Activated CD8-positive, alpha-beta memory T cell treated with anti-CD3 and anti-CD28 coated beads for 48 hours (primary cell): ENCODE data around the gene COL6A2.
"Not testable (repeated sequence)": the region's sequence is repeated elsewhere in the genome, so short reads cannot be mapped to it uniquely, and the experiment has no call there.

Source experiments
- DNase-seq, 3 experiments: peaks; one replicate each; pipeline ENCODE4 v3.0.0-alpha.2; 2020; ENCODE audit warnings: low read depth in 2 of 3, low spot score in 2 of 3

COL6A2 gene

GRCh38 chr21:46154955-46155513, 57.1 kb downstream of the COL6A2 start:
- no peak for DNase-seq

GRCh38 chr21:46155514-46156377, 57.8 kb downstream of the COL6A2 start, which contains the start of gene FTCD:
Gene FTCD (minus strand): TSS chr21:46155579. CDS start chr21:46155523, 56 bp downstream.
- DNase-seq, result no peak

GRCh38 chr21:46156378-46156645, 58.4 kb downstream of the COL6A2 start:
- DNase-seq, result no peak

GRCh38 chr21:46156678-46157077, 58.8 kb downstream of the COL6A2 start:
- no peak for DNase-seq

GRCh38 chr21:46157396-46157986, 59.6 kb downstream of the COL6A2 start:
- DNase-seq, result no peak

- no peak for DNase-seq
Observed at GRCh38 chr21:46157987-46158451, 60.1 kb downstream of the COL6A2 start.

GRCh38 chr21:46158666-46159300, 60.9 kb downstream of the COL6A2 start:
- DNase-seq, result no peak

GRCh38 chr21:46159390-46159789, 61.5 kb downstream of the COL6A2 start:
- DNase-seq, result no peak

GRCh38 chr21:46159841-46160656, 62.1 kb downstream of the COL6A2 start:
- DNase-seq, result no peak

- no peak for DNase-seq
Observed at GRCh38 chr21:46160657-46160906, 62.7 kb downstream of the COL6A2 start.

- DNase-seq, result no peak
Observed at GRCh38 chr21:46160907-46161632, 63.2 kb downstream of the COL6A2 start.

GRCh38 chr21:46161633-46162592, 64.0 kb downstream of the COL6A2 start:
- no peak for DNase-seq

GRCh38 chr21:46163380-46163779, 65.5 kb downstream of the COL6A2 start:
- no peak for DNase-seq

GRCh38 chr21:46165098-46165497, 67.2 kb downstream of the COL6A2 start:
- DNase-seq, result no peak

- DNase-seq, result no peak
Observed at GRCh38 chr21:46168238-46168637, 70.3 kb downstream of the COL6A2 start.

- no peak for DNase-seq
Observed at GRCh38 chr21:46168659-46169386, 70.9 kb downstream of the COL6A2 start.

GRCh38 chr21:46170436-46171193, 72.7 kb downstream of the COL6A2 start:
- DNase-seq, result not testable (repeated sequence)

GRCh38 chr21:46171585-46171984, 73.7 kb downstream of the COL6A2 start:
- DNase-seq, result no peak
